Gastrocnemius medialis (tissue), 4 donors: Measurements from ENCODE around the gene IGFBP4. TPM values are rescaled to one million over a fixed set of nuclear protein-coding genes. Genes with fewer than 3 reads are reported as not detected.
A peak's percentile ranks its signal among the peaks of the same experiment; 100 is the strongest.

ENCODE experiments used
- ATAC-seq, 2 donors: fragments of 150-250 bp; one replicate each; pipeline ENCODE4 v1.9.1; 2016
- DNase-seq, 2 donors: peaks; one replicate each; pipeline ENCODE4 v3.0.0-alpha.2; 2019
- H3K27ac ChIP-seq, 4 donors: fragments of 200-600 bp; sonication (generic); 1 replicate in 1 of 4; 2 replicates in 3 of 4; pipeline ENCODE4 v1.5.1; 2016 to 2018; ENCODE audit warnings: mild to moderate bottlenecking in 2 of 4, moderate library complexity in 1 of 4
- H3K27me3 ChIP-seq, 3 donors: fragments of 200-600 bp; sonication (generic) in 2 of 3; 1 replicate in 1 of 3; 2 replicates in 2 of 3; pipeline versions ENCODE4 v1.5.1 to v1.6.0; 2016 to 2019; ENCODE audit warnings: mild to moderate bottlenecking in 1 of 3, moderate library complexity in 1 of 3
- H3K36me3 ChIP-seq, 2 donors: fragments of 200-600 bp; sonication (generic) in 1 of 2; one replicate each; pipeline ENCODE4 v1.5.1; 2017 to 2018
- H3K4me1 ChIP-seq, 2 donors: fragments of 200-600 bp; sonication (generic) in 1 of 2; one replicate each; pipeline ENCODE4 v1.5.1; 2016 to 2017; ENCODE audit warnings: mild to moderate bottlenecking in 2 of 2
- H3K4me3 ChIP-seq, 4 donors: fragments of 200-600 bp; sonication (generic) in 3 of 4; 1 replicate in 1 of 4; 2 replicates in 3 of 4; pipeline ENCODE4 v1.5.1; 2016 to 2019; ENCODE audit warnings: mild to moderate bottlenecking in 2 of 4
- H3K9me3 ChIP-seq, 3 donors: fragments of 200-600 bp; sonication (generic) in 2 of 3; 1 replicate in 1 of 3; 2 replicates in 2 of 3; pipeline ENCODE4 v1.5.1; 2016 to 2019
- CTCF ChIP-seq, 5 experiments: fragments of 450-650 bp in 3 of 5; fragments of 200-600 bp in 2 of 5; sonication (generic) in 2 of 5; IDR thresholded peaks in 4 of 5; conservative IDR thresholded peaks in 1 of 5; 1 replicate in 4 of 5; 2 replicates in 1 of 5; pipeline ENCODE4 v1.5.1; 2016 to 2019; ENCODE audit warnings: antibody characterized with exemption in 5 of 5, mild to moderate bottlenecking in 3 of 5, moderate library complexity in 3 of 5
- POLR2A ChIP-seq, 2 donors: fragments of 450-650 bp; IDR thresholded peaks; one replicate each; pipeline ENCODE4 v1.6.1; 2017; ENCODE audit warnings: antibody characterized with exemption in 2 of 2, mild to moderate bottlenecking in 2 of 2, moderate library complexity in 2 of 2
- in situ Hi-C, 4 donors: fragments of 200-750 bp; cut with MboI; loops; one replicate each; pipeline versions ENCODE4 v1.15.0 to v1.8.0; 2017; ENCODE audit warnings: low sequenced_read_pairs in 4 of 4
- intact Hi-C: fragments of 100-400 bp; cut with DNase I; formaldehyde crosslinking; loops from one replicate; pipeline ENCODE4 v1.15.1; 2023; ENCODE audit warnings: low total_unique reads
- total RNA-seq, 4 donors: library from RNA; depleted of rRNA; stranded (reverse); fragments of >200 nt; gene quantifications; one replicate each; pipeline versions ENCODE4 v1.1.0 to v1.2.3, GENCODE V29; 2016

The IGFBP4 gene
- 10 to 100 TPM; 14.5 to 56.8 (median 36.5) TPM for total RNA-seq

DNA sequence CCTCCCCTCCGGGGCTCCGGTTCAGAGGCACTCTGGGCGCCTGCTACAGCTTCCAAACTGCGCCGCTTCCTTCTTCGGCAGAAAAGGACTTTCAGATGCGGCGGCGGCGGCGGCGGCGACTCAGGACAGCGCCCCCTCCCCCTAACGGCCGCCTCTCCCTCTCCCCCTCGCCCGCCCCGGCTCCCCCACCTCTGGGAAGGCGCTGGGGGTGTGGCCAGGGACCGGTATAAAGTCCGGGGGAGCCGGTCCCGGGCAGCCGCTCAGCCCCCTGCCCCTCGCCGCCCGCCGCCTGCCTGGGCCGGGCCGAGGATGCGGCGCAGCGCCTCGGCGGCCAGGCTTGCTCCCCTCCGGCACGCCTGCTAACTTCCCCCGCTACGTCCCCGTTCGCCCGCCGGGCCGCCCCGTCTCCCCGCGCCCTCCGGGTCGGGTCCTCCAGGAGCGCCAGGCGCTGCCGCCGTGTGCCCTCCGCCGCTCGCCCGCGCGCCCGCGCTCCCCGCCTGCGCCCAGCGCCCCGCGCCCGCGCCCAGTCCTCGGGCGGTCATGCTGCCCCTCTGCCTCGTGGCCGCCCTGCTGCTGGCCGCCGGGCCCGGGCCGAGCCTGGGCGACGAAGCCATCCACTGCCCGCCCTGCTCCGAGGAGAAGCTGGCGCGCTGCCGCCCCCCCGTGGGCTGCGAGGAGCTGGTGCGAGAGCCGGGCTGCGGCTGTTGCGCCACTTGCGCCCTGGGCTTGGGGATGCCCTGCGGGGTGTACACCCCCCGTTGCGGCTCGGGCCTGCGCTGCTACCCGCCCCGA, at the start of gene IGFBP4:
Gene IGFBP4 (plus strand): TSS at position 255 of the 792 bp plus-strand sequence. CDS start 286 bp downstream, at position 541.
- Histone ChIP-seq H3K4me1 (peaks cover 7 to 14% of the 10 kb centered on the region in 2 donors), H3K27ac (peak within 1 kb of the TSS; percentile 73 to 82 (median 78)), H3K4me3 (peak within 1 kb of the TSS; percentile 53 to 64 (median 57)), H3K27me3 (peaks cover 0 to 2% (median 0%) of the 10 kb centered on the region in 3 donors), H3K36me3 (no peaks in the 10 kb centered on the region), H3K9me3 (no peaks in the 10 kb centered on the region)
- ATAC-seq (peak; percentile 57 to 75), DNase-seq (peak; percentile 56 to 67)
- intact Hi-C loops (loop anchor here (1.0 to 5.0 kb wide), 3 partner anchors 33 to 117 kb away; no protein-coding TSS in a partner anchor), in situ Hi-C loops (loop anchor here (5.0 to 25.0 kb wide), 3 partner anchors 89 to 94 kb away; no protein-coding TSS in a partner anchor)
- TF ChIP-seq POLR2A (IDR thresholded peaks at IDR 0.05) (peak; percentile 46 to 73), CTCF (IDR thresholded peaks at IDR 0.05 in 4 of 5, conservative IDR thresholded peaks at IDR 0.05 in 1 of 5) (peak in 4 of 5 experiments; percentile 42 to 46 (median 45))

GRCh38 chr17:40399185-40399584, 44.1 kb upstream of the IGFBP4 start:
- peak in 1 of 2 donors; percentile 74 for ATAC-seq
- Histone ChIP-seq H3K36me3 (no peaks in the 10 kb centered on the region), H3K4me1 (no peaks in the 10 kb centered on the region), H3K27ac (no peak overlapping the region), H3K4me3 (no peak overlapping the region), H3K27me3 (no peaks in the 10 kb centered on the region), H3K9me3 (no peaks in the 10 kb centered on the region)
- in situ Hi-C loops, result no loop called here
- no peak for DNase-seq
- intact Hi-C loops, result loop anchor here (1.0 to 5.0 kb wide), 4 partner anchors 42 to 134 kb away; partner anchors contain the start of gene IGFBP4
- no peak for TF ChIP-seq POLR2A (IDR thresholded peaks at IDR 0.05)
- TF ChIP-seq CTCF (IDR thresholded peaks at IDR 0.05 in 4 of 5, conservative IDR thresholded peaks at IDR 0.05 in 1 of 5), result peak; percentile 47 to 71 (median 56)

DNA sequence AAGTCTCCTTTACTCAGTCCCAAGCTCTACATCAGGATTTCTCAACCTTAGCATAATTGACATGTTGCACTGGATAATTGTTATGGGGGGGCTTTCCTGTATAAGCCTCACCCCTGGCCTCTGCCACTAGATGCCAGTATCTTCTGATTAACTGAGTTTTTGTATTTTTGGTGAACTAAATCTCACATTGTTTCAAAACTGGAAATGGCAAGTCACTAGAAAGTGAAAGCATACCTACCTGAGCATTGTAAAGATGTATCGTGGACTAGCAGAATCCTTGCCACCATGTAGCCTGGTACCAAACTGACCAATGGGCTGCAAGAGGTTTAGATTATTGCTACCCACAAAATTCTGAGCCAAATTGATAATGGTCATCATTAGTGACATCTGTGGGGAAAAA, 40.6 kb upstream of the IGFBP4 start:
- in situ Hi-C loops (no loop called here), intact Hi-C loops (no loop called here)
- TF ChIP-seq POLR2A (IDR thresholded peaks at IDR 0.05), result no peak
- no peak for TF ChIP-seq CTCF (IDR thresholded peaks at IDR 0.05 in 4 of 5, conservative IDR thresholded peaks at IDR 0.05 in 1 of 5)
- no peaks in the 10 kb centered on the region for H3K4me1 ChIP-seq
- DNase-seq, result no peak
- ATAC-seq, result no peak
- H3K36me3 ChIP-seq, result no peaks in the 10 kb centered on the region
- no peaks in the 10 kb centered on the region for H3K27me3 ChIP-seq
- H3K27ac ChIP-seq, result no peak overlapping the region
- no peak overlapping the region for H3K4me3 ChIP-seq
- H3K9me3 ChIP-seq, result no peaks in the 10 kb centered on the region

GRCh38 chr17:40404003-40404402, 39.2 kb upstream of the IGFBP4 start:
- no peak overlapping the region for H3K27ac ChIP-seq
- no peak for ATAC-seq
- no peak for TF ChIP-seq POLR2A (IDR thresholded peaks at IDR 0.05)
- no peak for TF ChIP-seq CTCF (IDR thresholded peaks at IDR 0.05 in 4 of 5, conservative IDR thresholded peaks at IDR 0.05 in 1 of 5)
- no peak overlapping the region for H3K4me3 ChIP-seq
- no peaks in the 10 kb centered on the region for H3K4me1 ChIP-seq
- intact Hi-C loops (no loop called here), in situ Hi-C loops (no loop called here)
- H3K36me3 ChIP-seq, result no peaks in the 10 kb centered on the region
- H3K9me3 ChIP-seq, result no peaks in the 10 kb centered on the region
- no peaks in the 10 kb centered on the region for H3K27me3 ChIP-seq
- DNase-seq, result no peak
